HG03039 (cell line): ENCODE measurements around the gene EXOC6B.

Experiments
- ATAC-seq: cut with Tn5 transposase; IDR thresholded peaks from one replicate; pipeline ENCODE4 v1.9.1; 2021; ENCODE audit warnings: mild to moderate bottlenecking, moderate library complexity; ENCODE audit not compliant: unreplicated experiment

Gene EXOC6B

GRCh38 chr2:72139874-72140620 is 685.8 kb downstream of the EXOC6B start:
- no peak for ATAC-seq

- no peak for ATAC-seq
These were observed 686.4 kb downstream of the EXOC6B start for GRCh38 chr2:72139471-72139873.

GRCh38 chr2:72138921-72139381 is 686.9 kb downstream of the EXOC6B start:
- ATAC-seq, result no peak

GRCh38 chr2:72138011-72138881 is 687.6 kb downstream of the EXOC6B start:
- ATAC-seq, result no peak

GRCh38 chr2:72137498-72138010 is 688.3 kb downstream of the EXOC6B start:
- peak; percentile 85 for ATAC-seq

GRCh38 chr2:72136933-72137497 is 688.8 kb downstream of the EXOC6B start:
- no peak for ATAC-seq

- no peak for ATAC-seq
These were observed 689.5 kb downstream of the EXOC6B start for GRCh38 chr2:72136331-72136730.

GRCh38 chr2:72135921-72136320 is 689.9 kb downstream of the EXOC6B start:
- no peak for ATAC-seq

GRCh38 chr2:72134997-72135800 is 690.6 kb downstream of the EXOC6B start:
- ATAC-seq, result no peak

- ATAC-seq, result no peak
These were observed 691.3 kb downstream of the EXOC6B start for GRCh38 chr2:72134408-72134996.

- ATAC-seq, result no peak
These were observed 692.0 kb downstream of the EXOC6B start for GRCh38 chr2:72133721-72134407.

GRCh38 chr2:72132981-72133720 is 692.7 kb downstream of the EXOC6B start:
- no peak for ATAC-seq

- ATAC-seq, result no peak
These were observed 693.7 kb downstream of the EXOC6B start for GRCh38 chr2:72131916-72132841.

- no peak for ATAC-seq
These were observed 694.4 kb downstream of the EXOC6B start for GRCh38 chr2:72131371-72131891.

GRCh38 chr2:72130659-72131360 is 695.0 kb downstream of the EXOC6B start:
- ATAC-seq, result no peak

GRCh38 chr2:72129681-72130340 is 696.0 kb downstream of the EXOC6B start:
- no peak for ATAC-seq
